Measurements from ENCODE around the gene CSMD2.

Gene CSMD2

DNA sequence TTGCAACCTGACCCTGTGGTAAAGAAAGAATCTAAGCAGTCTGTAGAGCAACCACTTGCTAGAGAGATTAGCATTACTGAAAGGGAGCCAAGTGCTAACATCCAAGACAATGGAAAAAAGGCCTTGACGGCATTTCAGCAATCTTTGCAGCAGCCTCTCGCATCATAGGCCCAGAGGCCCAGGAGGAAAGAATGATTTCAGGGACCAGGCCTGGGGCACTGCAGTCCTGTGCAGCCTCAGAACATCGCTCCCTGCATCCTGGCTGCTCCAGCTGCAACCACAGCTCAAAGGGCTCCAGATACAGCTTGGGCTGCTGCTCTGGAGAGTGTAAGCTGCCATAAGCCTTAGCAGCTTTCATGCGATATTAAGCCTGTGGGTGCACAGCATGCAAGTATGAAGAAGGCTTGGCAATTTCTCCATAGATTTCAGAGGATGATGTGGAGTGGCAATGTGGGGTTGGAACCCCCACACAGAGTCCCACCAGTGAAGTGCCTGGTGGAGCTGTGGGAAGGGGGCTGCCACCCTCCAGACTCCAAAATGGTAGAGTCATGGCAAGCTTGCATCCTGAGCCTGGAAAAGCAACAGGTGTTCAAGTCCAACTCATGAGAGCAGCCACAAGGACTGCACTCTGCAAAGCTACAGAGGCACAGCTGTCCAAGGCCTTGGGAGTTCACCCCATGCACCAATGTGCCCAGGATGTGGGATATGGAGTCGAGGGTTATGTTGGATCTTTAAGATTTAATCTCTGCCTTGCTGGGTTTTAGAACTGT is 411.8 kb downstream of the CSMD2 start:
- no peak overlapping the region for H2BK15ac ChIP-seq (replicated peaks; ENCODE audit: low read depth)
- no peaks in the 10 kb centered on the region for H3K79me2 ChIP-seq (ENCODE audit: control insufficient read depth, insufficient read depth, low read length)
- no peak overlapping the region for H4K8ac ChIP-seq (ENCODE audit: low read depth, low read length)
- no peak overlapping the region for H3K9ac ChIP-seq (ENCODE audit: low read length)
- no peak overlapping the region for H3K18ac ChIP-seq (ENCODE audit: low read length)
- no peak overlapping the region for H3K4me3 ChIP-seq (ENCODE audit: low read length)
- no peaks in the 10 kb centered on the region for H3K36me3 ChIP-seq (ENCODE audit: control insufficient read depth, insufficient read depth, low read length)
- H4K5ac ChIP-seq (ENCODE audit: low read length), result no peak overlapping the region
- no peak overlapping the region for H3K4ac ChIP-seq (ENCODE audit: low read depth, low read length)
- no peak overlapping the region for H2AK5ac ChIP-seq (ENCODE audit: low read length)
- no peak overlapping the region for H2BK120ac ChIP-seq (ENCODE audit: low read depth, low read length)
- H3K4me1 ChIP-seq (ENCODE audit: control insufficient read depth, low read depth, low read length), result no peaks in the 10 kb centered on the region
- WGBS (ENCODE audit: extremely low coverage, insufficient coverage, low lambda C conversion rate), result no CpG with 5 or more reads among the region's 5 CpGs
- no peak overlapping the region for H2BK5ac ChIP-seq (ENCODE audit: low read length)
- H3K79me1 ChIP-seq (ENCODE audit: low read length), result no peaks in the 10 kb centered on the region
- no peaks in the 10 kb centered on the region for H3K27me3 ChIP-seq (ENCODE audit: insufficient read depth, low read length, poor library complexity)
- DNase-seq, result no peak
- no peak overlapping the region for H3K27ac ChIP-seq (ENCODE audit: low read depth, low read length)
- H3K4me2 ChIP-seq (ENCODE audit: low read length), result no peak overlapping the region
- H3K56ac ChIP-seq (ENCODE audit: low read length), result no peak overlapping the region
- no peak overlapping the region for H3K23ac ChIP-seq (ENCODE audit: low read length)

DNA sequence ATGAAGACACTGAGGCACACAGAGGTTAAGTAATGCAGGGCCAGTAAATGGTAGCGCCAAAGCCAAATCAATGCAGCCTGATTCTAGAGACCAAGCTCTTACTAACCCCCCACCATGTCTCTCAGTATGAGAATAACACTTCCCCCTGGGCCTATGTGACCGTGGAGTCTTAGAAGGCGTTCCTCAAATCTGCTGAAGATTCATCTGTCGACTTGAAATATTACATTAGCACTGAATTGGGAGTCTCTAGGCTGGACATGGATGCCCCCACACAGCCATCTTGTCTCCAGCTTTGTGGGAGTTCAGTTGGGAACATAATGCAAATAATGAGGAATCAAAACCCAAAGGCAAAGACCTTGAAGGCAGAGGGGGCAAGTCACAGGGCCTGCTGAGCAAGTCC is 419.1 kb downstream of the CSMD2 start:
- DNase-seq, result no peak
- H3K4ac ChIP-seq (ENCODE audit: low read depth, low read length), result no peak overlapping the region
- no peak overlapping the region for H4K5ac ChIP-seq (ENCODE audit: low read length)
- H3K4me1 ChIP-seq (ENCODE audit: control insufficient read depth, low read depth, low read length), result no peaks in the 10 kb centered on the region
- H3K56ac ChIP-seq (ENCODE audit: low read length), result no peak overlapping the region
- no peak overlapping the region for H3K23ac ChIP-seq (ENCODE audit: low read length)
- H3K9ac ChIP-seq (ENCODE audit: low read length), result no peak overlapping the region
- H3K36me3 ChIP-seq (ENCODE audit: control insufficient read depth, insufficient read depth, low read length), result no peaks in the 10 kb centered on the region
- no peak overlapping the region for H3K18ac ChIP-seq (ENCODE audit: low read length)
- H2AK5ac ChIP-seq (ENCODE audit: low read length), result no peak overlapping the region
- no peak overlapping the region for H4K8ac ChIP-seq (ENCODE audit: low read depth, low read length)
- no peak overlapping the region for H2BK5ac ChIP-seq (ENCODE audit: low read length)
- no peaks in the 10 kb centered on the region for H3K79me2 ChIP-seq (ENCODE audit: control insufficient read depth, insufficient read depth, low read length)
- no peaks in the 10 kb centered on the region for H3K79me1 ChIP-seq (ENCODE audit: low read length)
- no peak overlapping the region for H3K4me3 ChIP-seq (ENCODE audit: low read length)
- H3K4me2 ChIP-seq (ENCODE audit: low read length), result no peak overlapping the region
- no peak overlapping the region for H2BK120ac ChIP-seq (ENCODE audit: low read depth, low read length)
- H2BK15ac ChIP-seq (replicated peaks; ENCODE audit: low read depth), result no peak overlapping the region
- no CpG with 5 or more reads among the region's 4 CpGs for WGBS (ENCODE audit: extremely low coverage, insufficient coverage, low lambda C conversion rate)
- no peaks in the 10 kb centered on the region for H3K27me3 ChIP-seq (ENCODE audit: insufficient read depth, low read length, poor library complexity)
- no peak overlapping the region for H3K27ac ChIP-seq (ENCODE audit: low read depth, low read length)

DNA sequence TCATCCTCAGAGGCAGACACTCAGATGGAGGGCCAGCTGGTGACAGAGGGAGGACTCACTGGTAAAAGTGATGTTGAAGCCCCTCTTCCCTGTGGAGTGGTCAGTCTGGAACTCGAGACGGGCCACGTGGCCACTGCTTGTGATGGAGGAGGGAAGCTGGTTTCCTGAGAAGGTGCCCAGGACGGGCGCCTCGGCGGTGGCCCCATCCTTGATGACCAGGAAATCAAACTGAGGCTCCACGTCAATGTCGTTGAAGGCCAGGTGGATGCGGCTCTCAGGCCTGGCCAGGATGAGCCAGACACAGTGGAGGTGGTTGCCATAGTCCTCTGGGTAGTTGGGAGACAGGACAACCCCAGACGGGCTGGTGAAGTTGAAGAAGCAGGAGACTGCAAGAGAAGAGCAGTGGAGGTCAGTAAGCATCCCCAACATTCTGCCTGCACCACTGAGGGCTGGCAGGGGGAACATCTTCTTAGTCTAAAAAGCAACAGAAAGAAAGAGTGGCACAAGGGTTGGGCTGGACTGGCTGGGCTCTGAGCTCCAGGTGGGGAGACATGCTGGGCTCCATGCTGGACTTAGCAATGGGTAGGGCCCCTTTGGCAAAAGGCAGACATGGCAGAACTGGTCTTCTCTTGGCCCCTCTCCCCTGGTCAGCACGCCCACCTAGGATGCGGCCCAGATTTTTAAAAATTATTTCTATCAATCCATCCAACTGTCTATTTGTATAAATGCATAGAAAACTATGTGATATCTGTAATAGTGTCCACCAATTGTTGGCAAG is 421.6 kb downstream of the CSMD2 start:
- H2BK120ac ChIP-seq (ENCODE audit: low read depth, low read length), result no peak overlapping the region
- H3K4ac ChIP-seq (ENCODE audit: low read depth, low read length), result no peak overlapping the region
- H3K4me3 ChIP-seq (ENCODE audit: low read length), result no peak overlapping the region
- no peak for DNase-seq
- H3K56ac ChIP-seq (ENCODE audit: low read length), result no peak overlapping the region
- no peaks in the 10 kb centered on the region for H3K79me2 ChIP-seq (ENCODE audit: control insufficient read depth, insufficient read depth, low read length)
- H3K27ac ChIP-seq (ENCODE audit: low read depth, low read length), result no peak overlapping the region
- no peak overlapping the region for H3K4me2 ChIP-seq (ENCODE audit: low read length)
- H2BK15ac ChIP-seq (replicated peaks; ENCODE audit: low read depth), result no peak overlapping the region
- no peak overlapping the region for H3K18ac ChIP-seq (ENCODE audit: low read length)
- no peaks in the 10 kb centered on the region for H3K79me1 ChIP-seq (ENCODE audit: low read length)
- H2BK5ac ChIP-seq (ENCODE audit: low read length), result no peak overlapping the region
- H2AK5ac ChIP-seq (ENCODE audit: low read length), result no peak overlapping the region
- WGBS (ENCODE audit: extremely low coverage, insufficient coverage, low lambda C conversion rate), result no CpG with 5 or more reads among the region's 13 CpGs
- H3K23ac ChIP-seq (ENCODE audit: low read length), result no peak overlapping the region
- H4K8ac ChIP-seq (ENCODE audit: low read depth, low read length), result no peak overlapping the region
- H3K27me3 ChIP-seq (ENCODE audit: insufficient read depth, low read length, poor library complexity), result no peaks in the 10 kb centered on the region
- H3K9ac ChIP-seq (ENCODE audit: low read length), result no peak overlapping the region
- H3K4me1 ChIP-seq (ENCODE audit: control insufficient read depth, low read depth, low read length), result no peaks in the 10 kb centered on the region
- no peak overlapping the region for H4K5ac ChIP-seq (ENCODE audit: low read length)
- no peaks in the 10 kb centered on the region for H3K36me3 ChIP-seq (ENCODE audit: control insufficient read depth, insufficient read depth, low read length)

DNA sequence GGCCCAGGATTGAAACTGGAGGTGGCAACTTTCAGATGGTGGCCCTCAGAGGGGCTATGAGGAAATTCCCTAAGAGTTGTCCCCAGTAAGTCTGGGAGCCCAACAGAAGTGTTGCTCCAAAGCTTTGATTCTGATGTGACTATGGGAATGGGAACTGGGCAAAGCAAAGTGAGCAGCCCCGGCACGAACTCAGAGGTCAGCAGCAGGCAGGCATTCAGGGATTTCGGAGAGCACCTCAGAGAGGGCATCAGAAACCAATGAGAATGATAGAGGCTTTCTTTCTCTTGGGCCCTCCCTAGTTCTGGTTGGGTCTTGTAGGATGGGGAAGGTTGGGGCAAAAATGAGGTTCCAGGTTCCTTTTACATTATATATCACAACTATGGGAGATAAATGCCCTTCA is 422.4 kb downstream of the CSMD2 start:
- H3K79me2 ChIP-seq (ENCODE audit: control insufficient read depth, insufficient read depth, low read length), result no peaks in the 10 kb centered on the region
- H2BK15ac ChIP-seq (replicated peaks; ENCODE audit: low read depth), result no peak overlapping the region
- no peaks in the 10 kb centered on the region for H3K4me1 ChIP-seq (ENCODE audit: control insufficient read depth, low read depth, low read length)
- H3K27ac ChIP-seq (ENCODE audit: low read depth, low read length), result no peak overlapping the region
- H3K4me3 ChIP-seq (ENCODE audit: low read length), result no peak overlapping the region
- no peak overlapping the region for H3K4me2 ChIP-seq (ENCODE audit: low read length)
- no CpG with 5 or more reads among the region's 3 CpGs for WGBS (ENCODE audit: extremely low coverage, insufficient coverage, low lambda C conversion rate)
- no peak overlapping the region for H2BK5ac ChIP-seq (ENCODE audit: low read length)
- H4K5ac ChIP-seq (ENCODE audit: low read length), result no peak overlapping the region
- no peak overlapping the region for H3K23ac ChIP-seq (ENCODE audit: low read length)
- no peaks in the 10 kb centered on the region for H3K79me1 ChIP-seq (ENCODE audit: low read length)
- no peaks in the 10 kb centered on the region for H3K36me3 ChIP-seq (ENCODE audit: control insufficient read depth, insufficient read depth, low read length)
- no peak for DNase-seq
- H3K4ac ChIP-seq (ENCODE audit: low read depth, low read length), result no peak overlapping the region
- H3K27me3 ChIP-seq (ENCODE audit: insufficient read depth, low read length, poor library complexity), result no peaks in the 10 kb centered on the region
- no peak overlapping the region for H4K8ac ChIP-seq (ENCODE audit: low read depth, low read length)
- no peak overlapping the region for H3K9ac ChIP-seq (ENCODE audit: low read length)
- H2BK120ac ChIP-seq (ENCODE audit: low read depth, low read length), result no peak overlapping the region
- H3K18ac ChIP-seq (ENCODE audit: low read length), result no peak overlapping the region
- H3K56ac ChIP-seq (ENCODE audit: low read length), result no peak overlapping the region
- no peak overlapping the region for H2AK5ac ChIP-seq (ENCODE audit: low read length)

DNA sequence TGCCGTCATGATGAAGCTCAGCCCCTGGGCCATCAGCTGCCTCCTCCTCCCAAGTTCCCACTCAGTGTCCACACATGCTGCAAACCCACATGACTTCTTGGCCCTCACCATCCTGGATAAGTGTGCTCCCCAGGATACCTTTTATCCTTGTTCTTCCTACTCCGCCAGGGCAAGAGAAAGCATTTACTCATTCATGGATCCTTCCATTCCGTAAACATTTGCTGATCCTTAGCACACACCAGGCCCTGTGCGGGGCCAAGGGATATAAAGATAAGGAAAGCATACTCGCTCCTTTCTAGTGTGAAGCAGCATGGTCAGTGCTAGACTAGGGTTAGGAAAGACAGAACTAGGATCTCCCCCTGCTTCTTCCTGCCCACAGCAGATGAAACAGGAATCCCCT is 423.3 kb downstream of the CSMD2 start:
- WGBS (ENCODE audit: extremely low coverage, insufficient coverage, low lambda C conversion rate), result no CpG with 5 or more reads among the region's 5 CpGs
- H4K8ac ChIP-seq (ENCODE audit: low read depth, low read length), result no peak overlapping the region

More for the DNA sequence above, 423.3 kb downstream of the CSMD2 start:
- H3K9ac ChIP-seq (ENCODE audit: low read length), result no peak overlapping the region
- no peak overlapping the region for H3K27ac ChIP-seq (ENCODE audit: low read depth, low read length)
- H3K27me3 ChIP-seq (ENCODE audit: insufficient read depth, low read length, poor library complexity), result no peaks in the 10 kb centered on the region
- no peak overlapping the region for H3K56ac ChIP-seq (ENCODE audit: low read length)
- H3K18ac ChIP-seq (ENCODE audit: low read length), result no peak overlapping the region
- no peak overlapping the region for H3K4me2 ChIP-seq (ENCODE audit: low read length)
- no peak overlapping the region for H3K4ac ChIP-seq (ENCODE audit: low read depth, low read length)
- H3K23ac ChIP-seq (ENCODE audit: low read length), result no peak overlapping the region
- no peaks in the 10 kb centered on the region for H3K79me1 ChIP-seq (ENCODE audit: low read length)
- H2BK5ac ChIP-seq (ENCODE audit: low read length), result no peak overlapping the region
- no peak for DNase-seq
- no peaks in the 10 kb centered on the region for H3K36me3 ChIP-seq (ENCODE audit: control insufficient read depth, insufficient read depth, low read length)
- no peak overlapping the region for H4K5ac ChIP-seq (ENCODE audit: low read length)
- H3K4me3 ChIP-seq (ENCODE audit: low read length), result no peak overlapping the region
- H3K79me2 ChIP-seq (ENCODE audit: control insufficient read depth, insufficient read depth, low read length), result no peaks in the 10 kb centered on the region
- no peaks in the 10 kb centered on the region for H3K4me1 ChIP-seq (ENCODE audit: control insufficient read depth, low read depth, low read length)
- no peak overlapping the region for H2AK5ac ChIP-seq (ENCODE audit: low read length)
- no peak overlapping the region for H2BK120ac ChIP-seq (ENCODE audit: low read depth, low read length)
- H2BK15ac ChIP-seq (replicated peaks; ENCODE audit: low read depth), result no peak overlapping the region

Data from mesendoderm (in vitro differentiated cells).